Measurements from ENCODE around the gene WSCD2.

The WSCD2 gene

GRCh38 chr12:108109504-108109903, 19.6 kb upstream of the WSCD2 start:
- no peak for DNase-seq (ENCODE audit: low spot score)

GRCh38 chr12:108109954-108110353, 19.1 kb upstream of the WSCD2 start:
- DNase-seq (ENCODE audit: low spot score): no peak

GRCh38 chr12:108110844-108111243, 18.2 kb upstream of the WSCD2 start:
- DNase-seq (ENCODE audit: low spot score): no peak

GRCh38 chr12:108112832-108113556, 16.1 kb upstream of the WSCD2 start:
- no peak for DNase-seq (ENCODE audit: low spot score)

GRCh38 chr12:108115123-108116121, 13.7 kb upstream of the WSCD2 start:
- DNase-seq (ENCODE audit: low spot score): no peak

GRCh38 chr12:108116254-108116653, 12.8 kb upstream of the WSCD2 start:
- DNase-seq (ENCODE audit: low spot score): no peak

- DNase-seq (ENCODE audit: low spot score): no peak
Measured at GRCh38 chr12:108116699-108117098, 12.4 kb upstream of the WSCD2 start.

GRCh38 chr12:108117163-108117849, 11.8 kb upstream of the WSCD2 start:
- no peak for DNase-seq (ENCODE audit: low spot score)

GRCh38 chr12:108117902-108118301, 11.2 kb upstream of the WSCD2 start:
- DNase-seq (ENCODE audit: low spot score): no peak

- DNase-seq (ENCODE audit: low spot score): no peak
Measured at GRCh38 chr12:108119126-108119973, 9.7 kb upstream of the WSCD2 start.

GRCh38 chr12:108119974-108120862, 8.9 kb upstream of the WSCD2 start:
- DNase-seq (ENCODE audit: low spot score): no peak

GRCh38 chr12:108120863-108121165, 8.3 kb upstream of the WSCD2 start:
- DNase-seq (ENCODE audit: low spot score): no peak

GRCh38 chr12:108121320-108121719, 7.8 kb upstream of the WSCD2 start:
- no peak for DNase-seq (ENCODE audit: low spot score)

- DNase-seq (ENCODE audit: low spot score): no peak
Measured at GRCh38 chr12:108121728-108122471, 7.2 kb upstream of the WSCD2 start.

GRCh38 chr12:108122644-108123043, 6.4 kb upstream of the WSCD2 start:
- DNase-seq (ENCODE audit: low spot score): no peak

- DNase-seq (ENCODE audit: low spot score): no peak
Measured at GRCh38 chr12:108123402-108123801, 5.7 kb upstream of the WSCD2 start.

GRCh38 chr12:108125073-108125472, 4.0 kb upstream of the WSCD2 start:
- no peak for DNase-seq (ENCODE audit: low spot score)

- DNase-seq (ENCODE audit: low spot score): no peak
Measured at GRCh38 chr12:108126212-108126611, 2.9 kb upstream of the WSCD2 start.

- no peak for DNase-seq (ENCODE audit: low spot score)
Measured at GRCh38 chr12:108126990-108127501, 2.0 kb upstream of the WSCD2 start.

- no peak for DNase-seq (ENCODE audit: low spot score)
Measured at GRCh38 chr12:108127654-108128053, 1.4 kb upstream of the WSCD2 start.

Measured in HuH-7 (cell line).